Smooth muscle cell of the pulmonary artery (primary cell): ENCODE measurements around the gene STEAP3. TPM values are rescaled to one million over a fixed set of nuclear protein-coding genes. Genes with fewer than 3 reads are reported as not detected.

ENCODE experiments used
- total RNA-seq: library from RNA; depleted of rRNA; stranded (reverse); fragments of >200 nt; gene quantifications from 2 replicates; pipeline ENCODE4 v1.2.3, GENCODE V29; 2014

STEAP3 gene, protein sequence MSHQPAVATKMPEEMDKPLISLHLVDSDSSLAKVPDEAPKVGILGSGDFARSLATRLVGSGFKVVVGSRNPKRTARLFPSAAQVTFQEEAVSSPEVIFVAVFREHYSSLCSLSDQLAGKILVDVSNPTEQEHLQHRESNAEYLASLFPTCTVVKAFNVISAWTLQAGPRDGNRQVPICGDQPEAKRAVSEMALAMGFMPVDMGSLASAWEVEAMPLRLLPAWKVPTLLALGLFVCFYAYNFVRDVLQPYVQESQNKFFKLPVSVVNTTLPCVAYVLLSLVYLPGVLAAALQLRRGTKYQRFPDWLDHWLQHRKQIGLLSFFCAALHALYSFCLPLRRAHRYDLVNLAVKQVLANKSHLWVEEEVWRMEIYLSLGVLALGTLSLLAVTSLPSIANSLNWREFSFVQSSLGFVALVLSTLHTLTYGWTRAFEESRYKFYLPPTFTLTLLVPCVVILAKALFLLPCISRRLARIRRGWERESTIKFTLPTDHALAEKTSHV
- total RNA-seq = 18.4 and 19.9 TPM in 2 replicates

DNA sequence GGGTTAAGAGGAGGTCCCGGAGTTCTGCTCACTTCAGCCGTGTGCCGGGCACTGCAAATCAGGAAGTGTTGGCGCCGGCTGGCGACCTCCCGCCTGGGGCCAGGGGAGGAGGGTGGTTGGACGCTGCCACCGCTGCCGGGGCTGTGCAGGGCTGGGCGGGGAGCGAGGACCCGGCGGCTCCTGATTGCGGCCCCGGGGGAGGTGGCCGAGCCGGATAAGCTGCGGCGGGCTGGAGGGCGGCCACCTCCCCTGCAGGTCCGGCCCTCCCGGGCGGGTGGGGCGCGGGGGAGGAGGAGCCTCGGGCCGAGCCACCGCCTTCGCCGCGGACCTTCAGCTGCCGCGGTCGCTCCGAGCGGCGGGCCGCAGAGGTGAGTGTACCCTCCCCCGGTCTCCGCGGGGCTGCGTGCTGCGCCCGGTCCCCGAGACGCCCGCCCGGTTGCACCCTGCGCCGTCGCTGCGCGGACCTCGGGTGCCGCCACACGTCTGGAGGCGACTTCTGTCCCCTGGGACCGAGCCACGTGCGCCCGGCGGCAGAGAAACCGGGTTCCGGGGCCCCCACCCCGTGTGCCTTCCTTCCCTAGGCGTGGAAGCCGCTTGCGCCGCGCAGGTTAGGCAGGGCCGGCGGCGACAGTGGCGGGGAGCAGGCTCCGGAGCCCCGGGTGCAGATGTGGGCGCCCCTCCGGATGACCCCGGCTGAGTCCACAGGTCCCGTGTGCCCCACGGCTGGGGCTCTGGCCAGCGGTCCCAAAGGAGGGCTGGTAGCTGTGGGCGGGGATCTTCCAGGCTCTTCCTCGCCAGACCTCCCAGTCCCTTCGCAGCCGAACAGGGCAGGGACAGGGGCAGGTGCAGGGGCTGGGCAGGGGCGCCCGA lies at the start of gene STEAP3:
Gene STEAP3, plus strand, starts transcription at position 314 of the 870 bp plus-strand sequence. CDS start 7,179 bp downstream, outside the sequence.

Other genes with a start within 250 kb of the STEAP3 start
- gene C1QL2, start 65.1 kb upstream of the STEAP3 start, total RNA-seq = not detected in 2 replicates
- gene C2orf76, start 143.0 kb downstream of the STEAP3 start, total RNA-seq = 7.0 and 8.8 TPM in 2 replicates
- gene DBI, start 143.1 kb downstream of the STEAP3 start, total RNA-seq = 45.1 and 52.4 TPM in 2 replicates
- gene TMEM37, start 208.0 kb downstream of the STEAP3 start, total RNA-seq = 0.10 TPM in 1 of 2 replicates, not detected in the other